Pancreas (tissue), 10 donors: Measurements from ENCODE around the gene CTSZ. TPM values are rescaled to one million over a fixed set of nuclear protein-coding genes. Genes with fewer than 3 reads are reported as not detected.
A peak's percentile ranks its signal among the peaks of the same experiment; 100 is the strongest.

Experiments
- ATAC-seq, 4 donors: fragments of 200-7000 bp; cut with Tn5 transposase; one replicate each; pipeline versions ENCODE4 v1.8.0 to v1.9.1; 2020; ENCODE audit warnings: mild to moderate bottlenecking in 4 of 4, moderate library complexity in 4 of 4
- DNase-seq, 6 donors: peaks; one replicate each; pipeline ENCODE4 v3.0.0-alpha.2; 2020
- FAIRE-seq: peaks from 2 replicates; lab custom pipeline; 2012; peaks lifted over from hg19 to GRCh38; lab: Jason Lieb, UNC
- H3K27ac ChIP-seq, 4 donors: fragments of 200-600 bp; sonication (generic); 1 replicate in 3 of 4; 2 replicates in 1 of 4; pipeline versions ENCODE4 v1.5.0 to v1.8.0; 2020
- H3K27me3 ChIP-seq, 4 donors: fragments of 200-600 bp; one replicate each; pipeline ENCODE4 v1.8.0; 2021
- H3K36me3 ChIP-seq, 3 donors: fragments of 200-600 bp; sonication (generic) in 1 of 3; one replicate each; pipeline versions ENCODE4 v1.5.0 to v1.8.0; 2020 to 2021
- H3K4me1 ChIP-seq, 3 donors: fragments of 200-600 bp; one replicate each; pipeline ENCODE4 v1.8.0; 2021
- H3K4me3 ChIP-seq, 4 donors: fragments of 200-600 bp; sonication (generic) in 2 of 4; one replicate each; pipeline versions ENCODE4 v1.5.0 to v1.8.0; 2020 to 2021
- H3K9me3 ChIP-seq, 4 donors: fragments of 200-600 bp; one replicate each; pipeline ENCODE4 v1.8.0; 2021
- CTCF ChIP-seq, 4 donors: fragments of 200-600 bp; sonication (generic) in 3 of 4; IDR thresholded peaks; one replicate each; pipeline versions ENCODE4 v1.5.0 to v1.8.0; 2021; ENCODE audit warnings: antibody characterized with exemption in 4 of 4
- WGBS, 2 donors: extraction: QIAGEN DNeasy Blood & Tissue Kit; methylation state at CpG; one replicate each; pipeline ENCODE4 v1.1.7; 2013; 5-methylcytosine and 5-hydroxymethylcytosine counted together
- intact Hi-C, 3 donors: fragments of 100-400 bp; cut with DNase I; formaldehyde crosslinking; loops; one replicate each; pipeline versions ENCODE4 v1.11.1 to v1.14.2; 2022
- polyA plus RNA-seq, 2 donors: library from polyadenylated mRNA; stranded (reverse); fragments of 200-250 nt; gene quantifications; one replicate each; pipeline ENCODE4 v1.2.3, GENCODE V29; 2013
- total RNA-seq, 6 donors: library from RNA; stranded (reverse); fragmentation: NEBNext Ultra II Directional in 4 of 6; extraction: Animal tissue kit (Norgen Biotek cat#: 25700) in 4 of 6; gene quantifications; one replicate each; pipeline versions ENCODE4 v1.2.1 to v1.2.4, GENCODE V29; 2021 to 2023
- donor health status: healthy with polysubstance abuse.
- donor health status: DM: no; HTN: no; CAD: no; lungs with moderate emphysema.
- donor health status: DM: no; HTN: no; CAD: no.
- donor health status: control.
- donor health status: control.
- donor health status: Bipolar disorder and iron deficiency.
- donor health status: DM: yes; HTN: yes; CAD: no.
- donor health status: DM: no; HTN: no; CAD: no.
- donor health status: DM: no; HTN: no; CAD: no.
- donor health status: DM: yes; HTN: yes; CAD: no.

Gene CTSZ
- total and polyA plus RNA-seq, 8 donors, result 33.7 to 107 (median 51.5) TPM

GRCh38 chr20:59005523-59006166, 1.4 kb downstream of the CTSZ start:
- no peak for TF ChIP-seq CTCF (IDR thresholded peaks at IDR 0.05)
- Histone ChIP-seq H3K9me3 (no peaks in the 10 kb centered on the region), H3K27ac (peak overlapping the region in 2 of 4 donors; percentile 74 to 84), H3K4me1 (peaks cover 5 to 12% (median 11%) of the 10 kb centered on the region in 3 donors), H3K4me3 (peak overlapping the region; percentile 77 to 92 (median 84)), H3K27me3 (no peaks in the 10 kb centered on the region), H3K36me3 (peaks cover 0 to 5% (median 0%) of the 10 kb centered on the region in 3 donors)
- 70 to 72% methylated on average over 3 of the region's 3 CpGs for WGBS, 2 donors
- FAIRE-seq, result no peak
- no peak for ATAC-seq
- intact Hi-C loops, result no loop called here
- no peak for DNase-seq

- WGBS, 2 donors, result 58 to 60% methylated on average over 16 to 17 of the region's 17 CpGs
- DNase-seq (peak in 2 of 6 donors; percentile 58 to 64), ATAC-seq (peak in 3 of 4 donors; percentile 12 to 66 (median 57)), FAIRE-seq (no peak)
- intact Hi-C loops, result no loop called here
- no peaks in the 10 kb centered on the region for H3K27me3 ChIP-seq
- H3K9me3 ChIP-seq, result no peaks in the 10 kb centered on the region
- H3K4me1 ChIP-seq, result peaks cover 5 to 12% (median 11%) of the 10 kb centered on the region in 3 donors
- peak overlapping the region in 2 of 4 donors; percentile 74 to 84 for H3K27ac ChIP-seq
- TF ChIP-seq CTCF (IDR thresholded peaks at IDR 0.05), result no peak
- H3K36me3 ChIP-seq, result peaks cover 0 to 5% (median 0%) of the 10 kb centered on the region in 3 donors
- peak overlapping the region in 3 of 4 donors; percentile 12 to 92 (median 84) for H3K4me3 ChIP-seq
Measured at GRCh38 chr20:59004763-59005522, 2.1 kb downstream of the CTSZ start.

- DNase-seq (peak in 2 of 6 donors; percentile 65 to 68), FAIRE-seq (no peak), ATAC-seq (no peak)
- Histone ChIP-seq H3K36me3 (peaks cover 0 to 5% (median 0%) of the 10 kb centered on the region in 3 donors), H3K4me1 (peaks cover 5 to 12% (median 11%) of the 10 kb centered on the region in 3 donors), H3K4me3 (peak overlapping the region in 1 of 4 donors; percentile 7), H3K27me3 (no peaks in the 10 kb centered on the region), H3K27ac (peak overlapping the region in 2 of 4 donors; percentile 74 to 84), H3K9me3 (no peaks in the 10 kb centered on the region)
- intact Hi-C loops, result no loop called here
- no peak for TF ChIP-seq CTCF (IDR thresholded peaks at IDR 0.05)
- WGBS, 2 donors, result 61 to 73% methylated on average over 4 of the region's 4 CpGs
Measured at GRCh38 chr20:59004493-59004762, 2.6 kb downstream of the CTSZ start.

- H3K9me3 ChIP-seq, result no peaks in the 10 kb centered on the region
- peak overlapping the region in 1 of 4 donors; percentile 7 for H3K4me3 ChIP-seq
- H3K27me3 ChIP-seq, result no peaks in the 10 kb centered on the region
- WGBS, 2 donors, result 82 to 83% methylated on average over 16 of the region's 16 CpGs
- no peak for FAIRE-seq
- peaks cover 0 to 5% (median 0%) of the 10 kb centered on the region in 3 donors for H3K36me3 ChIP-seq
- intact Hi-C loops, result no loop called here
- H3K4me1 ChIP-seq, result peaks cover 5 to 12% (median 11%) of the 10 kb centered on the region in 3 donors
- ATAC-seq, result no peak
- DNase-seq, result peak in 1 of 6 donors; percentile 53
- no peak for TF ChIP-seq CTCF (IDR thresholded peaks at IDR 0.05)
- peak overlapping the region in 1 of 4 donors; percentile 84 for H3K27ac ChIP-seq
Measured at GRCh38 chr20:59003836-59004492, 3.1 kb downstream of the CTSZ start.
